Kidney (tissue), 14 donors: ENCODE data around the gene CEP135. TPM values are rescaled to one million over a fixed set of nuclear protein-coding genes. Genes with fewer than 3 reads are reported as not detected.
A peak's percentile ranks its signal among the peaks of the same experiment; 100 is the strongest.

ENCODE experiments used
- DNase-seq, 5 donors: peaks; one replicate each; pipeline ENCODE4 v3.0.0-alpha.2; 2013 to 2020
- FAIRE-seq: peaks from 2 replicates; lab custom pipeline; 2012; peaks lifted over from hg19 to GRCh38; lab: Jason Lieb, UNC
- H3K27ac ChIP-seq, 2 donors: one replicate each; pipeline ENCODE4 v1.7.0; 2013; ENCODE audit warnings: low read depth in 2 of 2, low read length in 2 of 2, inconsistent platforms in 1 of 2
- H3K27me3 ChIP-seq: one replicate; pipeline ENCODE4 v1.7.1; 2013; ENCODE audit warnings: low read length, inconsistent platforms; ENCODE audit not compliant: control insufficient read depth, insufficient read depth
- H3K36me3 ChIP-seq, 3 donors: one replicate each; pipeline versions ENCODE4 v1.7.0 to v1.7.1; 2013; ENCODE audit warnings: low read length in 3 of 3, control low read depth in 1 of 3, inconsistent platforms in 1 of 3; ENCODE audit not compliant: insufficient read depth in 3 of 3, control insufficient read depth in 2 of 3
- H3K4me1 ChIP-seq, 3 donors: one replicate each; pipeline versions ENCODE4 v1.7.0 to v1.7.1; 2013; ENCODE audit warnings: low read length in 3 of 3, inconsistent platforms in 1 of 3, low read depth in 1 of 3; ENCODE audit not compliant: control insufficient read depth in 2 of 3, insufficient read depth in 2 of 3
- H3K4me3 ChIP-seq, 3 donors: one replicate each; pipeline versions ENCODE4 v1.7.0 to v1.8.1; 2013; ENCODE audit warnings: low read length in 3 of 3, control low read depth in 1 of 3, inconsistent platforms in 1 of 3
- H3K9ac ChIP-seq, 3 donors: one replicate each; pipeline versions ENCODE4 v1.7.0 to v1.7.1; 2013; ENCODE audit warnings: low read length in 3 of 3, control low read depth in 1 of 3, inconsistent platforms in 1 of 3
- H3K9me3 ChIP-seq, 3 donors: one replicate each; pipeline versions ENCODE4 v1.7.0 to v1.7.1; 2013; ENCODE audit warnings: low read length in 3 of 3, control low read depth in 1 of 3, inconsistent platforms in 1 of 3; ENCODE audit not compliant: control insufficient read depth in 2 of 3, insufficient read depth in 1 of 3
- CTCF ChIP-seq: IDR thresholded peaks from 3 replicates; pipeline ENCODE4 v1.5.1; 2012; ENCODE audit warnings: mild to moderate bottlenecking, moderate library complexity, borderline replicate concordance; ENCODE audit not compliant: insufficient read depth; ENCODE audit errors: extremely low read depth
- intact Hi-C: fragments of 100-400 bp; cut with DNase I; formaldehyde crosslinking; loops from one replicate; pipeline ENCODE4 v1.11.1; 2022
- polyA plus RNA-seq: library from polyadenylated mRNA; stranded (reverse); fragments of 350-450 nt; fragmentation: Illumina TruSeq; extraction: RNeasy Lipid Tissue Mini Kit (QIAGEN cat#74804); gene quantifications from one replicate; pipeline ENCODE4 v1.2.3, GENCODE V29; 2014; ENCODE audit warnings: low read depth, low replicate concordance; ENCODE audit not compliant: insufficient read depth
- total RNA-seq: library from RNA; stranded (reverse); fragmentation: NEBNext Ultra II Directional; extraction: Animal tissue kit (Norgen Biotek cat#: 25700); gene quantifications from one replicate; pipeline ENCODE4 v1.2.1, GENCODE V29; 2021
- donor health status: control.
- donor health status: control.
- donor health status: control.
- donor health status: control.
- donor health status: control.
- donor health status: DM: yes; HTN: yes; CAD: no.
- donor health status: Normal renal cell carcinoma (clear cell type).

The CEP135 gene
- total and polyA plus RNA-seq, 2 donors from 2014 or later, result 2.3 to 9.2 TPM

- H3K27me3 ChIP-seq, result no peaks in the 10 kb centered on the region
- peaks cover 0 to 5% (median 0%) of the 10 kb centered on the region in 3 donors for H3K4me1 ChIP-seq
- no peak overlapping the region for H3K27ac ChIP-seq
- no peak overlapping the region for H3K4me3 ChIP-seq
- intact Hi-C loops, result no loop called here
- FAIRE-seq (no peak), DNase-seq (no peak)
- H3K9ac ChIP-seq, result no peak overlapping the region
- no peaks in the 10 kb centered on the region for H3K36me3 ChIP-seq
- no peaks in the 10 kb centered on the region for H3K9me3 ChIP-seq
- TF ChIP-seq CTCF, result no peak
Measured at GRCh38 chr4:56055991-56056390, 107.2 kb downstream of the CEP135 start.

GRCh38 chr4:56058555-56058954, 109.8 kb downstream of the CEP135 start:
- Histone ChIP-seq H3K9ac (no peak overlapping the region), H3K4me3 (no peak overlapping the region), H3K27ac (no peak overlapping the region), H3K4me1 (peaks cover 0 to 5% (median 0%) of the 10 kb centered on the region in 3 donors), H3K36me3 (no peaks in the 10 kb centered on the region), H3K9me3 (no peaks in the 10 kb centered on the region), H3K27me3 (no peaks in the 10 kb centered on the region)
- DNase-seq (no peak), FAIRE-seq (no peak)
- intact Hi-C loops, result no loop called here
- no peak for TF ChIP-seq CTCF

GRCh38 chr4:56060036-56060435, 111.3 kb downstream of the CEP135 start:
- Histone ChIP-seq H3K27me3 (no peaks in the 10 kb centered on the region), H3K9me3 (no peaks in the 10 kb centered on the region), H3K27ac (no peak overlapping the region), H3K9ac (no peak overlapping the region), H3K4me1 (peaks cover 0 to 5% (median 0%) of the 10 kb centered on the region in 3 donors), H3K36me3 (no peaks in the 10 kb centered on the region), H3K4me3 (no peak overlapping the region)
- TF ChIP-seq CTCF, result no peak
- FAIRE-seq (no peak), DNase-seq (peak in 3 of 5 donors; percentile 30 to 67 (median 46))
- intact Hi-C loops, result no loop called here

- Histone ChIP-seq H3K27ac (no peak overlapping the region), H3K4me3 (no peak overlapping the region), H3K36me3 (no peaks in the 10 kb centered on the region), H3K9me3 (no peaks in the 10 kb centered on the region), H3K9ac (no peak overlapping the region), H3K27me3 (no peaks in the 10 kb centered on the region), H3K4me1 (no peaks in the 10 kb centered on the region)
- DNase-seq (no peak), FAIRE-seq (no peak)
- intact Hi-C loops, result no loop called here
- no peak for TF ChIP-seq CTCF
Measured at GRCh38 chr4:56062106-56062505, 113.4 kb downstream of the CEP135 start.
